Psoas muscle (tissue), 8 donors: ENCODE data around the gene LEMD1. TPM values are rescaled to one million over a fixed set of nuclear protein-coding genes. Genes with fewer than 3 reads are reported as not detected.

ENCODE experiments used
- ATAC-seq, 4 donors: fragments of 200-7000 bp; cut with Tn5 transposase; one replicate each; pipeline ENCODE4 v1.9.1; 2020; ENCODE audit warnings: moderate library complexity in 3 of 4, mild to moderate bottlenecking in 2 of 4
- DNase-seq, 2 donors: peaks; one replicate each; pipeline ENCODE4 v3.0.0-alpha.2; 2020
- H3K27ac ChIP-seq: fragments of 200-600 bp; one replicate; pipeline ENCODE4 v1.8.0; 2022
- H3K27me3 ChIP-seq, 3 donors: fragments of 200-600 bp in 1 of 3; one replicate each; pipeline versions ENCODE4 v1.6.1 to v1.8.0; 2013 to 2022; ENCODE audit warnings: low read length in 2 of 3, mild to moderate bottlenecking in 2 of 3, moderate library complexity in 1 of 3; ENCODE audit not compliant: insufficient read depth in 3 of 3
- H3K36me3 ChIP-seq, 2 donors: fragments of 200-600 bp in 1 of 2; one replicate each; pipeline versions ENCODE4 v1.6.1 to v1.8.0; 2013 to 2022; ENCODE audit warnings: low read depth in 1 of 2, mild to moderate bottlenecking in 1 of 2, moderate library complexity in 1 of 2; ENCODE audit not compliant: insufficient read depth in 1 of 2
- H3K4me1 ChIP-seq: fragments of 200-600 bp; one replicate; pipeline ENCODE4 v1.8.0; 2022
- H3K4me3 ChIP-seq: fragments of 200-600 bp; one replicate; pipeline ENCODE4 v1.8.0; 2022; ENCODE audit warnings: mild to moderate bottlenecking
- H3K9me3 ChIP-seq: fragments of 200-600 bp; one replicate; pipeline ENCODE4 v1.8.0; 2022
- WGBS, 3 donors: extraction: QIAGEN DNeasy Blood & Tissue Kit; methylation state at CpG; one replicate each; pipeline versions ENCODE4 v1.1.6 to v1.1.7; 2013; 5-methylcytosine and 5-hydroxymethylcytosine counted together
- intact Hi-C, 2 donors: fragments of 100-400 bp; cut with DNase I; formaldehyde crosslinking; loops; one replicate each; pipeline versions ENCODE4 v1.11.0 to v1.14.2; 2022
- polyA plus RNA-seq, 3 donors: library from polyadenylated mRNA; stranded (reverse); fragments of 200-250 nt; gene quantifications; one replicate each; pipeline ENCODE4 v1.2.3, GENCODE V29; 2013
- total RNA-seq, 4 donors: library from RNA; stranded (reverse); fragmentation: NEBNext Ultra II Directional in 2 of 4; extraction: Animal tissue kit (Norgen Biotek cat#: 25700) in 2 of 4; gene quantifications; one replicate each; pipeline versions ENCODE4 v1.2.1 to v1.2.4, GENCODE V29; 2021 to 2023
- TF ChIP-seq, protein P1 (sequence below): fragments of 200-600 bp; IDR thresholded peaks from one replicate; pipeline ENCODE4 v1.8.0; 2022; ENCODE audit warnings: antibody characterized with exemption
- donor health status: healthy with polysubstance abuse.
- donor health status: DM: no; HTN: no; CAD: no; lungs with moderate emphysema.
- donor health status: Bipolar disorder and iron deficiency.
- donor health status: healthy.
- donor health status: DM: yes; HTN: yes; CAD: no.
- donor health status: DM: no; HTN: no; CAD: no.
- donor health status: DM: no; HTN: no; CAD: no.
- donor health status: DM: yes; HTN: yes; CAD: no.

Gene LEMD1
- total and polyA plus RNA-seq, 7 donors: not detected

DNA sequence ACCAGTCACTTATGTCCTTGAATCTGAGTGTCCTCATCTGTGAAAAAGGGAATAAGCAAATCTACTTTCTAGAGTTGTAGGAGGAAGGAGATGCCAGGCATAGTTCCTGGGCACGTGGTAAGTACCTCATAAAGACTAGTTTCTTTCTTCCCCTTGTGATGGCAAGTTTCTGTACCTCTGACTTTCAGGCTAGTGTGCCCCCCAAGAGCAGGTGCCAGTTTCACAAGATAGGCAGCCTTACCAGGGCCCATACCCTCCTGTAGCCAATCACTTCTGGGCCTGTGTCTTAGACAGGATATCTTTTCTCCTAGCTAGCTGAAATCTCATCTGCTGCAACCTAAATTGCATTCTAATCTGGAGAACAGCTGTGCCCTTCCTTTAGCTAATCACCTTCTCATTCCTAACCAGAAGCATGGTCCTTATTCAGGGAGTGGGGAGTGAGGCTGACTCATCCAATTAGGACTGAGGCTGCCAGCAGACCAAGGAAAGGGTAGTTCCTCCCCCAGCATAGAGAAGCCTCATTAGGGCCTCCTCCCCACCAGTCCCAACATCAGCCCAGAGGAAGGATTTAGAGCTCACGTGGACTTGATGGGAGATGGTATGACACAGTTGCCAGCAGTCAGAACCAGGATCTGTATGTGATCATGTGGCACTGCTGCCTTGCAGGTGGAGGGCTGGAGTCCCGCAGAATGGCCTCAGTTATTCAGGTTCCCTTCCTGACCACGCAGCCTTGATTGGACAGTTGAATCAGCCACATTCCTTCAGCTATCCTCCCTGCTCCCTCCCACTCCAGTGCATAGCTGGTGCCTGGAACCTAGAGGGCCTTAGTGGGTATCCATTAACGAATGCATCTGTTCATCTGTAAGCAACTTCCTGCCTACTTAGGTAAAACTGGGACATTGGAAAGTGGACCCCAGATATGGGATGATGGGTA is 73.0 kb downstream of the LEMD1 start:
- ATAC-seq: no peak
- no peaks in the 10 kb centered on the region for H3K36me3 ChIP-seq
- no peak for DNase-seq
- intact Hi-C loops: loop anchor here in 1 of 2 donors (5.0 kb wide), 1 partner anchor 173 kb away; no protein-coding TSS in a partner anchor
- no peak overlapping the region for H3K27ac ChIP-seq
- H3K27me3 ChIP-seq: peaks cover 0 to 33% (median 7%) of the 10 kb centered on the region in 3 donors
- peaks cover 4% of the 10 kb centered on the region for H3K4me1 ChIP-seq
- no peaks in the 10 kb centered on the region for H3K9me3 ChIP-seq
- 68 to 71% (median 69%) methylated on average over 5 of the region's 5 CpGs for WGBS, 3 donors
- H3K4me3 ChIP-seq: no peak overlapping the region
- TF ChIP-seq, protein P1, sequence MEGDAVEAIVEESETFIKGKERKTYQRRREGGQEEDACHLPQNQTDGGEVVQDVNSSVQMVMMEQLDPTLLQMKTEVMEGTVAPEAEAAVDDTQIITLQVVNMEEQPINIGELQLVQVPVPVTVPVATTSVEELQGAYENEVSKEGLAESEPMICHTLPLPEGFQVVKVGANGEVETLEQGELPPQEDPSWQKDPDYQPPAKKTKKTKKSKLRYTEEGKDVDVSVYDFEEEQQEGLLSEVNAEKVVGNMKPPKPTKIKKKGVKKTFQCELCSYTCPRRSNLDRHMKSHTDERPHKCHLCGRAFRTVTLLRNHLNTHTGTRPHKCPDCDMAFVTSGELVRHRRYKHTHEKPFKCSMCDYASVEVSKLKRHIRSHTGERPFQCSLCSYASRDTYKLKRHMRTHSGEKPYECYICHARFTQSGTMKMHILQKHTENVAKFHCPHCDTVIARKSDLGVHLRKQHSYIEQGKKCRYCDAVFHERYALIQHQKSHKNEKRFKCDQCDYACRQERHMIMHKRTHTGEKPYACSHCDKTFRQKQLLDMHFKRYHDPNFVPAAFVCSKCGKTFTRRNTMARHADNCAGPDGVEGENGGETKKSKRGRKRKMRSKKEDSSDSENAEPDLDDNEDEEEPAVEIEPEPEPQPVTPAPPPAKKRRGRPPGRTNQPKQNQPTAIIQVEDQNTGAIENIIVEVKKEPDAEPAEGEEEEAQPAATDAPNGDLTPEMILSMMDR: no peak

DNA sequence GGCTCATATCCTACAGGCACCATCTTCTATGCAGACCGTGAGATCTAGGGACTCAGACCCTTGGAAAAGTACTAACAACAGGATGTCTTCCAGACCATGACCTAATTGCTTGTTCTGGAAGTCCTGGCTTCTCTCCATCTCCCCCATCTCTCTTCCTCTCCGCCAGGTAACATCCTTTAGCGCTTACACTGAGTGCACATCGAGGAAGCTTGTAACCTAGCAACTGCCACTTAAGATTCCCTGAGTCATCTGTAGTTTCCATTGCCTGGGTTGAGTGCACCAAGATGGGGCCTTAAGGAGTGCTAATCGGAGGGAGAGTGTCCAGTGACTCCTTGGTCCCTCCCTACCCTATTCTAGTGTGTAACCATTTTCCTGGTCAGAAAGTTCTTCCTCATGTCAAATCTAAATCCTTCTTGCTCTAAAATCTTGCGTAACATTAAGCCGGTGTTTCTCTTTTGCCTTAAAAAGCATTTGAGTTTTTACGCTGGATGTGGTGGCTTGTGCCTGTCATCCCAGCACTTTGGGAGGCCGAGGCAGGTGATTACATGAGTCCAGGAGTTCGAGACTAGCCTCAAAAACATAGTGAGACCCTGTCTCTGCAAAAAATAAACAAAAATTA is 74.8 kb downstream of the LEMD1 start:
- intact Hi-C loops: loop anchor here in 1 of 2 donors (5.0 kb wide), 1 partner anchor 175 kb away; no protein-coding TSS in a partner anchor

DNA sequence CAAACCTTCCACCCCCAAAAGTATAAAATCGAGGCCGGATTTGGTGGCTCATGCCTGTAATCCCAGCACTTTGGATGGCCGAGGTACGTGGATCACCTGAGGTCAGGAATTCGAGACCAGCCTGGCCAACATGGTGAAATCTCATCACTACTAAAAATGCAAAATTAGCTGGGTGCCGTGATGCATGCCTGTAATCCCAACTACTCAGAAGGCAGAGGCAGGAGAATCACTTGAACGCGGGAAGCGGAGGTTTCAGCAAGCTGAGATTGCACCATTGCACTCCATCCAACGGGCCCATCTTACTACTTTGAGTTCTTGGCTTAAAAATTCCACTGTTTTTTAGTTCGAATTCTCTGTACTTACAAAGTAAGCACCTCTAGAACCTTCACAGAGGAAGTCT is 76.1 kb downstream of the LEMD1 start:
- H3K4me3 ChIP-seq: no peak overlapping the region
- H3K36me3 ChIP-seq: no peaks in the 10 kb centered on the region
- H3K4me1 ChIP-seq: peaks cover 12% of the 10 kb centered on the region
- TF ChIP-seq, protein P1: no peak
- no peaks in the 10 kb centered on the region for H3K9me3 ChIP-seq
- intact Hi-C loops: loop anchor here in 1 of 2 donors (5.0 kb wide), 1 partner anchor 177 kb away; no protein-coding TSS in a partner anchor
- DNase-seq (no peak), ATAC-seq (no peak)
- WGBS, 3 donors: 87 to 94% (median 91%) methylated on average over 11 of the region's 11 CpGs
- no peak overlapping the region for H3K27ac ChIP-seq
- H3K27me3 ChIP-seq: peaks cover 0 to 46% (median 14%) of the 10 kb centered on the region in 3 donors

More for the DNA sequence above, 74.8 kb downstream of the LEMD1 start:
- H3K4me3 ChIP-seq: no peak overlapping the region
- H3K9me3 ChIP-seq: no peaks in the 10 kb centered on the region
- TF ChIP-seq, protein P1: no peak
- no peak overlapping the region for H3K27ac ChIP-seq
- peaks cover 0 to 46% (median 14%) of the 10 kb centered on the region in 3 donors for H3K27me3 ChIP-seq
- 82 to 85% (median 83%) methylated on average over 10 of the region's 10 CpGs for whole genome bisulfite sequencing, 3 donors
- peaks cover 9% of the 10 kb centered on the region for H3K4me1 ChIP-seq
- ATAC-seq: no peak
- no peak for DNase-seq
- no peaks in the 10 kb centered on the region for H3K36me3 ChIP-seq

GRCh38 chr1:205344066-205344928 is 77.6 kb downstream of the LEMD1 start:
- Histone ChIP-seq H3K27ac (no peak overlapping the region), H3K9me3 (no peaks in the 10 kb centered on the region), H3K27me3 (peaks cover 0 to 46% (median 14%) of the 10 kb centered on the region in 3 donors), H3K4me3 (peak overlapping the region; percentile 63), H3K36me3 (no peaks in the 10 kb centered on the region), H3K4me1 (peaks cover 12% of the 10 kb centered on the region)
- WGBS, 3 donors: 9 to 13% (median 13%) methylated on average over 40 to 59 of the region's 59 CpGs
- ATAC-seq: peak; percentile 40 to 62 (median 52)
- TF ChIP-seq, protein P1: no peak
- intact Hi-C loops: no loop called here
- DNase-seq: peak; percentile 30 to 54
